ENCODE measurements around the gene LPAR3.

Gene LPAR3

DNA sequence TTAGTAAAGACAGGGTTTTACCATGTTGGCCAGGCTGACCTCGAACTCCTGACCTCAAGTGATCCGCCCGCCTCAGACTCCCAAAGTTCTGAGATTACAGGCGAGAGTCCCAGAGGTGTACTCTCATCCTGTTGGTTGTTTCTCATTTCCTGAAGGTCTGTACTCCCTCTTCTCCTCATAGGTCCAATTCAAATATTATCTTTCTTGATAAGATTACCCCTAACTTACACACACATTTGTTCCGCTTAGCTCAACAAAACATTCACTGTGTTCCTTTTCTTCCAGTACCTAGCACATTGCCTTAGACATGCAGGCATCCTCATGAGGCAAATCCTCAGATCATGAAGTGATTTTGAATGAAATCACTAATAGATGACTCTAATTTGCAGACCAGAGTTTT lies 130.3 kb downstream of the LPAR3 start:
- no peak overlapping the region for H3K27ac ChIP-seq
- TF ChIP-seq, protein P1, sequence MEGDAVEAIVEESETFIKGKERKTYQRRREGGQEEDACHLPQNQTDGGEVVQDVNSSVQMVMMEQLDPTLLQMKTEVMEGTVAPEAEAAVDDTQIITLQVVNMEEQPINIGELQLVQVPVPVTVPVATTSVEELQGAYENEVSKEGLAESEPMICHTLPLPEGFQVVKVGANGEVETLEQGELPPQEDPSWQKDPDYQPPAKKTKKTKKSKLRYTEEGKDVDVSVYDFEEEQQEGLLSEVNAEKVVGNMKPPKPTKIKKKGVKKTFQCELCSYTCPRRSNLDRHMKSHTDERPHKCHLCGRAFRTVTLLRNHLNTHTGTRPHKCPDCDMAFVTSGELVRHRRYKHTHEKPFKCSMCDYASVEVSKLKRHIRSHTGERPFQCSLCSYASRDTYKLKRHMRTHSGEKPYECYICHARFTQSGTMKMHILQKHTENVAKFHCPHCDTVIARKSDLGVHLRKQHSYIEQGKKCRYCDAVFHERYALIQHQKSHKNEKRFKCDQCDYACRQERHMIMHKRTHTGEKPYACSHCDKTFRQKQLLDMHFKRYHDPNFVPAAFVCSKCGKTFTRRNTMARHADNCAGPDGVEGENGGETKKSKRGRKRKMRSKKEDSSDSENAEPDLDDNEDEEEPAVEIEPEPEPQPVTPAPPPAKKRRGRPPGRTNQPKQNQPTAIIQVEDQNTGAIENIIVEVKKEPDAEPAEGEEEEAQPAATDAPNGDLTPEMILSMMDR (conservative IDR thresholded peaks at IDR 0.05): no peak
